NCI-H345 treated with DMSO at 0.1 percent for 48 hours (cell line): ENCODE results near the gene TMEM86B.
"Not testable (repeated sequence)": the region's sequence is repeated elsewhere in the genome, so short reads cannot be mapped to it uniquely, and the experiment has no call there.

Source experiments
- DNase-seq: peaks from one replicate; lab custom pipeline; 2025; ENCODE audit not compliant: unreplicated experiment; lab: John Stamatoyannopoulos, UW

Gene TMEM86B

GRCh38 chr19:55242517-55242916, 14.0 kb upstream of the TMEM86B start:
- DNase-seq: no peak

GRCh38 chr19:55241935-55242464, 13.4 kb upstream of the TMEM86B start:
- DNase-seq: no peak

- no peak for DNase-seq
Observed at GRCh38 chr19:55241143-55241934, 12.8 kb upstream of the TMEM86B start.

- no peak for DNase-seq
Observed at GRCh38 chr19:55240713-55241020, 12.1 kb upstream of the TMEM86B start.

- no peak for DNase-seq
Observed at GRCh38 chr19:55239004-55239403, 10.4 kb upstream of the TMEM86B start.

- no peak for DNase-seq
Observed at GRCh38 chr19:55238030-55238429, 9.5 kb upstream of the TMEM86B start.

GRCh38 chr19:55232986-55233385, 4.4 kb upstream of the TMEM86B start:
- no peak for DNase-seq

- no peak for DNase-seq
Observed at GRCh38 chr19:55232286-55232602, 3.7 kb upstream of the TMEM86B start.

GRCh38 chr19:55231391-55232285, 3.1 kb upstream of the TMEM86B start:
- no peak for DNase-seq

- DNase-seq: no peak
Observed at GRCh38 chr19:55230780-55231179, 2.2 kb upstream of the TMEM86B start.

GRCh38 chr19:55230329-55230728, 1.8 kb upstream of the TMEM86B start:
- no peak for DNase-seq

- no peak for DNase-seq
Observed at GRCh38 chr19:55229789-55230182, 1.2 kb upstream of the TMEM86B start.

GRCh38 chr19:55229145-55229788, 704 bp upstream of the TMEM86B start:
- no peak for DNase-seq

GRCh38 chr19:55228015-55228391, 560 bp downstream of the TMEM86B start:
- no peak for DNase-seq

- DNase-seq: no peak
Observed at GRCh38 chr19:55227241-55228014, 1.1 kb downstream of the TMEM86B start.

GRCh38 chr19:55226788-55227187, 1.8 kb downstream of the TMEM86B start:
- no peak for DNase-seq

- no peak for DNase-seq
Observed at GRCh38 chr19:55226273-55226672, 2.3 kb downstream of the TMEM86B start.

- no peak for DNase-seq
Observed at GRCh38 chr19:55225415-55225958, 3.1 kb downstream of the TMEM86B start.

- DNase-seq: not testable (repeated sequence)
Observed at GRCh38 chr19:55224679-55225414, 3.7 kb downstream of the TMEM86B start.

- no peak for DNase-seq
Observed at GRCh38 chr19:55224038-55224665, 4.4 kb downstream of the TMEM86B start.
